ENCODE results near the gene TTC38.

The TTC38 gene

DNA sequence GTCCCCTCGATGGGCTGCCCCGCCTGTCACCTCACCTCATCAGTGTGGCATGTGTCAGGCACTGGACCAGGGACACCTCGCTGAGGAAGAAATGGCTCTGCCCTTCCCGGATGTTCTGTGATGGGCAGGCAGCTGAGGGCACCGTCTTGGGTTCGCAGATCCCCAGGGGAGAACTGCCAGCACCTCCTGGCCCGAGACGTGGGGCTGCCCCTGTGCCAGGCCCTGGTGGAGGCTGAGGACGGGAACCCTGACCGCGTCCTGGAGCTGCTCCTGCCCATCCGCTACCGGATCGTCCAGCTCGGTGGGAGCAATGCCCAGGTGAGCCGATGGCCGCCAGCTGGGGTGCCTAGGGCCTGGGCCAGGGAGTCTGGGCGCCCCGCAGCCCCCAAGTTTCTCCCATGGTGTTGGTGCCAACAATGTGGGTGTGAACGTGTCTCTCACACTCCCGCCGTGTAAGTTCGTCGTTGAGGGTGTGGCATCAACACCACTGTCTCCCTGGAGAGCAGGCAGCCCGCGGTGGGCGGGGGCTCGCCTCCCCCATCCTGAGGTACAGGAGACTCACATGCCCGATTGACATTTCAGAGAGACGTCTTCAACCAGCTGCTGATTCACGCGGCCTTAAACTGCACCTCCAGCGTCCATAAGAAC, 21.6 kb downstream of the TTC38 start:
- no peaks in the 10 kb centered on the region for H3K4me1 Mint-ChIP-seq
- H3K36me3 Mint-ChIP-seq (ENCODE audit: low read depth) = peaks cover 40% of the 10 kb centered on the region
- TF ChIP-seq, protein P1, sequence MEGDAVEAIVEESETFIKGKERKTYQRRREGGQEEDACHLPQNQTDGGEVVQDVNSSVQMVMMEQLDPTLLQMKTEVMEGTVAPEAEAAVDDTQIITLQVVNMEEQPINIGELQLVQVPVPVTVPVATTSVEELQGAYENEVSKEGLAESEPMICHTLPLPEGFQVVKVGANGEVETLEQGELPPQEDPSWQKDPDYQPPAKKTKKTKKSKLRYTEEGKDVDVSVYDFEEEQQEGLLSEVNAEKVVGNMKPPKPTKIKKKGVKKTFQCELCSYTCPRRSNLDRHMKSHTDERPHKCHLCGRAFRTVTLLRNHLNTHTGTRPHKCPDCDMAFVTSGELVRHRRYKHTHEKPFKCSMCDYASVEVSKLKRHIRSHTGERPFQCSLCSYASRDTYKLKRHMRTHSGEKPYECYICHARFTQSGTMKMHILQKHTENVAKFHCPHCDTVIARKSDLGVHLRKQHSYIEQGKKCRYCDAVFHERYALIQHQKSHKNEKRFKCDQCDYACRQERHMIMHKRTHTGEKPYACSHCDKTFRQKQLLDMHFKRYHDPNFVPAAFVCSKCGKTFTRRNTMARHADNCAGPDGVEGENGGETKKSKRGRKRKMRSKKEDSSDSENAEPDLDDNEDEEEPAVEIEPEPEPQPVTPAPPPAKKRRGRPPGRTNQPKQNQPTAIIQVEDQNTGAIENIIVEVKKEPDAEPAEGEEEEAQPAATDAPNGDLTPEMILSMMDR (IDR thresholded peaks at IDR 0.05; ENCODE audit: unreplicated experiment in 3 of 3) = no peak
- H3K9me3 Mint-ChIP-seq = no peaks in the 10 kb centered on the region
- H3K4me3 Mint-ChIP-seq = no peak overlapping the region
- no peak overlapping the region for H3K27ac Mint-ChIP-seq
- H3K27me3 Mint-ChIP-seq (ENCODE audit: low read depth) = peaks cover 9% of the 10 kb centered on the region

DNA sequence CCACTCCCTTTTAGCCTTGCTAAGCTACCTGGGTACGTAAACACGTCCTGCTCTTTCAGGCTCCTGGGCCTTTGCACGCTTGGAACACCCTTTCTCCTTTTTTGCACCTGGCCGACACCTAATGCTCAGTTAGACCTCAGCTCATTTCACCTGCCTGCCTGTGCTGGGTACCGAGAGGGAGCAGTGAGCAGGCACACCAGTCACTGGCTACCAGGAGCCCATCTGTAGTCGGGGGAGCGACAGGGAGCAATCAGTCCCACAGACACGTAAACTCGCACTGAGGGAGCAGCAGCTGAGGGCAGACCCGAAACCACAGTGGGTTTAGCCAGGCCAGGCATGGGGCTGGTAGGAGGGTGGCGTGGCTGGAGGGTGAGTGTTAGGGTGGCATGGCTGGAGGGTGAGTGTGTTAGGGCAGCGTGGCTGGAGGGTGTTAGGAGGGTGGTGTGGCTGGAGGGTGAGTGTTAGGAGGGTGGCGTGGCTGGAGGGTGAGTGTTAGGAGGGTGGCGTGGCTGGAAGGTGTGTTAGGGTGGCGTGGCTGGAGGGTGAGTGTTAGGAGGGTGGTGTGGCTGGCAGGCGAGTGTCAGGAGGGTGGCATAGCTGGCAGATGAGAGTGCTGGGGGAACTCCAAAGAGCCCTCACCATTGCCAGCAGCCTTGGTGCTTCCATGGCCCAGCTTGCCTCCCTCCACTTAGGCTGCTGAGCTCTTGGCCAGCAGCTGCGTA, 22.5 kb downstream of the TTC38 start:
- Mint-ChIP-seq H3K27me3 (ENCODE audit: low read depth) (peaks cover 9% of the 10 kb centered on the region), H3K4me1 (no peaks in the 10 kb centered on the region), H3K9me3 (no peaks in the 10 kb centered on the region), H3K27ac (no peak overlapping the region), H3K36me3 (ENCODE audit: low read depth) (peaks cover 35% of the 10 kb centered on the region), H3K4me3 (no peak overlapping the region)
- TF ChIP-seq, protein P1 (IDR thresholded peaks at IDR 0.05; ENCODE audit: unreplicated experiment in 3 of 3) = no peak

DNA sequence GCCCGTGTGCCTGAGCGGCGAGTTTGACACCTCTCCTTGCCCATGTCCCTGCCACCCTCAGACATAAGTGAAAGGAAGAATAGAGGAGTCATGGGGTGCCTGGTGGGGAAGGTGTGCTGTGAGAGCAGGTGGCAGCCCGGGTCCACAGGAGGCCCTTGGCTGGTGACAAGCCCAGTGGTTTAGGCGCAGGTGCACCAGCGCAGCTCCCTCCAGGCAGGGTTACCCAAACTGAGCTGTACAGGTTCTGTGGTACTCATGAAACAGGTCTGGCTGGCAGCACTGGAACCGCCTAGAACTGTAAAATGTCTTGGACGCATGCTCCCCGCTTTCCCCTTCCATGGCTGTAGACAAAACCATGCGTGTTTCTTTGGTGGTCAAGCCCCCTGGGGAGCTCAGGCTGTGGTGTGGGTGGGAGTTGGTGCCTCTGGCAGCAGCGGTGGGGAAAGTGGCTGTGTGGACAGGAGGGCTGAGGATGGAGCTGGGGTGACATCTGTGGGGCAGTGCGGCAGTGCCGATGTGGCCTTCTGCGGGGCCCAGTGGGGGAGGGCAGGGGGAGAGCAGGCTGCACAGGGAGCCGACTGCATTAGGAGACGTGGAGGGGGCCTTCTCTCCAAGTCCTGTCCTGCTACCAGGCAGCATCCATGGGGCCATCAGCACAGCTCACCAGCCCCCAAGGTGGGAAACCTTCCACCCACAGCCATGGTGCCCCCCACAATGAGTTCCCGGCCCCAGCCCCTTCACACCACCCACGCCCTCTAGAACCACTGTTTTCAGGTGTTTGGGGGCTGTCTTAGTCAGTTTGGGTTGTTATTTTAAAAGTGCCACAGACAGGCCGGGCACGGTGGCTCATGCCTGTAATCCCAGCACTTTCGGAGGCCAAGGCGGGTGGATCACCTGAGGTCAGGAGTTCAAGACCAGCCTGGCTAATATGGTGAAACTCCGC, 23.3 kb downstream of the TTC38 start:
- peaks cover 28% of the 10 kb centered on the region for H3K36me3 Mint-ChIP-seq (ENCODE audit: low read depth)
- TF ChIP-seq, protein P1 (IDR thresholded peaks at IDR 0.05; ENCODE audit: unreplicated experiment in 3 of 3) = no peak
- no peak overlapping the region for H3K27ac Mint-ChIP-seq
- no peaks in the 10 kb centered on the region for H3K9me3 Mint-ChIP-seq
- H3K27me3 Mint-ChIP-seq (ENCODE audit: low read depth) = peaks cover 11% of the 10 kb centered on the region
- peaks cover 4% of the 10 kb centered on the region for H3K4me1 Mint-ChIP-seq
- no peak overlapping the region for H3K4me3 Mint-ChIP-seq

DNA sequence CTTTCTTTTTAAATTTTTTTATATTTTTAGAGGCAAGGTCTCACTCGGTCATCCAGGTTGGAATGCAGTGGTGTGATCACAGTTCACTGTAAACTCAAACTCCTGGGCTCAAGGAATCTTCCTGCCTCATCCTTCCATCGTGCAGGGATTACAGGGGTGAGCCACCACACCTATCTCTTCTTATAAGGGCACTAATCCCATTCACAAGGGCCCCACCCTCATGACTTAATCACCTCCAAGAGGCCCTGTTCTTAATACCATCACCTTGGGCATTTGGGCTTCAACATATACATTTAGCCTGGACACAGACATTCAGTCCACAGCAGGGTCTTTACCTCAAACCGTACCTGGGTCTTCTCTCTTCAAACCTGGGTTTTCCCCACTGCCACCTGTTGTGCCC, 24.4 kb downstream of the TTC38 start:
- no peak overlapping the region for H3K27ac Mint-ChIP-seq
- peaks cover 10% of the 10 kb centered on the region for H3K4me1 Mint-ChIP-seq
- TF ChIP-seq, protein P1 (IDR thresholded peaks at IDR 0.05; ENCODE audit: unreplicated experiment in 3 of 3) = no peak
- no peak overlapping the region for H3K4me3 Mint-ChIP-seq
- H3K36me3 Mint-ChIP-seq (ENCODE audit: low read depth) = peaks cover 25% of the 10 kb centered on the region
- H3K9me3 Mint-ChIP-seq = no peaks in the 10 kb centered on the region
- H3K27me3 Mint-ChIP-seq (ENCODE audit: low read depth) = peaks cover 11% of the 10 kb centered on the region

DNA sequence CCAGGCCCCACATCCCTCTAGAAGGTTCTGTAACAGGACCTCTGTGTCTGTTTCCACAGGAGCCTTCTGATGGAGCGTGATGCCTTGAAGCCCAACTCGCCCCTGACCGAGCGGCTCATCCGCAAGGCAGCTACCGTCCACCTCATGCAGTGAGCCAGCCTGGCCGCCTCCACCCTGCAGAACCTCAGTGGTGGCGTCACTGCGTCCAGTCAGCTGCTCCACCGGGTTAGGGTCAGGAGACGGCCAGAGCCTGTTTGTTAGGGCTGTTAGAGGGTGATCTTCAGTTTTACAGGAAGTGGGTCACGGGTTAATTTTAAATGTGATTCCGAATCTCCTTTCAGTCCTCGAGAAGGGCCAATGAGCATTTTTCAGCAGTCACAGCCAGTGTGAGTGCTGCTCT, 24.9 kb downstream of the TTC38 start:
- TF ChIP-seq, protein P1 (IDR thresholded peaks at IDR 0.05; ENCODE audit: unreplicated experiment in 3 of 3) = no peak
- no peaks in the 10 kb centered on the region for H3K9me3 Mint-ChIP-seq
- peaks cover 11% of the 10 kb centered on the region for H3K27me3 Mint-ChIP-seq (ENCODE audit: low read depth)
- H3K36me3 Mint-ChIP-seq (ENCODE audit: low read depth) = peaks cover 19% of the 10 kb centered on the region
- H3K4me3 Mint-ChIP-seq = no peak overlapping the region
- peaks cover 15% of the 10 kb centered on the region for H3K4me1 Mint-ChIP-seq
- peak overlapping the region in 1 of 3 experiments; percentile 35 for H3K27ac Mint-ChIP-seq
